ENCODE data around the gene LRTM2. TPM values are rescaled to one million over a fixed set of nuclear protein-coding genes. Genes with fewer than 3 reads are reported as not detected.

LRTM2 gene
- total RNA-seq, 1 donor from 2014 or later: not detected

- no peak for DNase-seq (ENCODE audit: extremely low spot score, unreplicated experiment)
- no peaks in the 10 kb centered on the region for H3K36me3 Mint-ChIP-seq (ENCODE audit: unreplicated experiment)
Measured at GRCh38 chr12:1835211-1836131, 15.1 kb downstream of the LRTM2 start.

GRCh38 chr12:1836241-1836803, 16.0 kb downstream of the LRTM2 start:
- Mint-ChIP-seq H3K4me3 (ENCODE audit: unreplicated experiment) (no peak overlapping the region), H3K4me1 (ENCODE audit: unreplicated experiment) (peaks cover 25% of the 10 kb centered on the region), H3K27me3 (ENCODE audit: unreplicated experiment) (peaks cover 15% of the 10 kb centered on the region), H3K9me3 (ENCODE audit: unreplicated experiment) (no peaks in the 10 kb centered on the region), H3K27ac (ENCODE audit: unreplicated experiment) (peak overlapping the region; percentile 44), H3K36me3 (ENCODE audit: unreplicated experiment) (no peaks in the 10 kb centered on the region)
- no peak for DNase-seq (ENCODE audit: extremely low spot score, unreplicated experiment)
- TF ChIP-seq CTCF (IDR thresholded peaks at IDR 0.05): no peak

More at GRCh38 chr12:1835211-1836131, 15.1 kb downstream of the LRTM2 start:
- H3K27ac Mint-ChIP-seq (ENCODE audit: unreplicated experiment): no peak overlapping the region
- H3K9me3 Mint-ChIP-seq (ENCODE audit: unreplicated experiment): no peaks in the 10 kb centered on the region
- peaks cover 22% of the 10 kb centered on the region for H3K27me3 Mint-ChIP-seq (ENCODE audit: unreplicated experiment)
- H3K4me1 Mint-ChIP-seq (ENCODE audit: unreplicated experiment): peaks cover 31% of the 10 kb centered on the region
- no peak overlapping the region for H3K4me3 Mint-ChIP-seq (ENCODE audit: unreplicated experiment)
- no peak for TF ChIP-seq CTCF (IDR thresholded peaks at IDR 0.05)

GRCh38 chr12:1836854-1837421, 16.6 kb downstream of the LRTM2 start:
- Mint-ChIP-seq H3K4me1 (ENCODE audit: unreplicated experiment) (peaks cover 25% of the 10 kb centered on the region), H3K27ac (ENCODE audit: unreplicated experiment) (peak overlapping the region; percentile 44), H3K4me3 (ENCODE audit: unreplicated experiment) (no peak overlapping the region), H3K9me3 (ENCODE audit: unreplicated experiment) (no peaks in the 10 kb centered on the region), H3K27me3 (ENCODE audit: unreplicated experiment) (peaks cover 15% of the 10 kb centered on the region), H3K36me3 (ENCODE audit: unreplicated experiment) (no peaks in the 10 kb centered on the region)
- TF ChIP-seq CTCF (IDR thresholded peaks at IDR 0.05): no peak
- no peak for DNase-seq (ENCODE audit: extremely low spot score, unreplicated experiment)

- no peak for TF ChIP-seq CTCF (IDR thresholded peaks at IDR 0.05)
- Mint-ChIP-seq H3K4me1 (ENCODE audit: unreplicated experiment) (peaks cover 25% of the 10 kb centered on the region), H3K27ac (ENCODE audit: unreplicated experiment) (peak overlapping the region; percentile 64), H3K36me3 (ENCODE audit: unreplicated experiment) (no peaks in the 10 kb centered on the region), H3K4me3 (ENCODE audit: unreplicated experiment) (no peak overlapping the region), H3K9me3 (ENCODE audit: unreplicated experiment) (no peaks in the 10 kb centered on the region), H3K27me3 (ENCODE audit: unreplicated experiment) (peaks cover 15% of the 10 kb centered on the region)
- no peak for DNase-seq (ENCODE audit: extremely low spot score, unreplicated experiment)
Measured at GRCh38 chr12:1837541-1838204, 17.3 kb downstream of the LRTM2 start.
